ENCODE measurements around the gene ISG15.
A peak's percentile ranks its signal among the peaks of the same experiment; 100 is the strongest.

The ISG15 gene

GRCh38 chr1:1013105-1013921, at the start of gene ISG15:
Gene ISG15 (plus strand): TSS chr1:1013497. CDS start chr1:1013574, 77 bp downstream.
- Histone ChIP-seq H3K36me3 (ENCODE audit: control insufficient read depth in 2 of 2, insufficient read depth in 2 of 2, low read length in 2 of 2) (no peaks in the 10 kb centered on the region), H3K9ac (ENCODE audit: low read depth in 1 of 2, low read length in 2 of 2) (peak within 1 kb of the TSS; percentile 74 to 92), H3K4me3 (ENCODE audit: low read length in 2 of 2) (peak within 1 kb of the TSS; percentile 88 to 90), H3K27me3 (ENCODE audit: control insufficient read depth in 2 of 2, insufficient read depth in 2 of 2, low read length in 2 of 2) (no peaks in the 10 kb centered on the region), H3K9me3 (ENCODE audit: control insufficient read depth in 2 of 2, low read length in 2 of 2) (no peaks in the 10 kb centered on the region), H3K27ac (ENCODE audit: low read depth in 2 of 2, low read length in 2 of 2) (peak within 1 kb of the TSS; percentile 83 to 94), H3K4me1 (ENCODE audit: control insufficient read depth in 2 of 2, insufficient read depth in 2 of 2, low read length in 2 of 2) (peaks cover 12 to 14% of the 10 kb centered on the region in 2 donors)

- peaks cover 4 to 10% of the 10 kb centered on the region in 2 donors for H3K27me3 ChIP-seq (ENCODE audit: control insufficient read depth in 2 of 2, insufficient read depth in 2 of 2, low read length in 2 of 2)
- no peak overlapping the region for H3K9ac ChIP-seq (ENCODE audit: low read depth in 1 of 2, low read length in 2 of 2)
- H3K27ac ChIP-seq (ENCODE audit: low read depth in 2 of 2, low read length in 2 of 2): no peak overlapping the region
- peaks cover 9 to 16% of the 10 kb centered on the region in 2 donors for H3K4me1 ChIP-seq (ENCODE audit: control insufficient read depth in 2 of 2, insufficient read depth in 2 of 2, low read length in 2 of 2)
- H3K4me3 ChIP-seq (ENCODE audit: low read length in 2 of 2): no peak overlapping the region
- no peaks in the 10 kb centered on the region for H3K9me3 ChIP-seq (ENCODE audit: control insufficient read depth in 2 of 2, low read length in 2 of 2)
- H3K36me3 ChIP-seq (ENCODE audit: control insufficient read depth in 2 of 2, insufficient read depth in 2 of 2, low read length in 2 of 2): no peaks in the 10 kb centered on the region
Measured at GRCh38 chr1:963746-964525, 49.4 kb upstream of the ISG15 start.

- Histone ChIP-seq H3K27me3 (ENCODE audit: control insufficient read depth in 2 of 2, insufficient read depth in 2 of 2, low read length in 2 of 2) (peaks cover 4 to 18% of the 10 kb centered on the region in 2 donors), H3K36me3 (ENCODE audit: control insufficient read depth in 2 of 2, insufficient read depth in 2 of 2, low read length in 2 of 2) (no peaks in the 10 kb centered on the region), H3K4me3 (ENCODE audit: low read length in 2 of 2) (no peak overlapping the region), H3K9ac (ENCODE audit: low read depth in 1 of 2, low read length in 2 of 2) (no peak overlapping the region), H3K9me3 (ENCODE audit: control insufficient read depth in 2 of 2, low read length in 2 of 2) (no peaks in the 10 kb centered on the region), H3K27ac (ENCODE audit: low read depth in 2 of 2, low read length in 2 of 2) (no peak overlapping the region), H3K4me1 (ENCODE audit: control insufficient read depth in 2 of 2, insufficient read depth in 2 of 2, low read length in 2 of 2) (peaks cover 6 to 14% of the 10 kb centered on the region in 2 donors)
Measured at GRCh38 chr1:964691-965525, 48.4 kb upstream of the ISG15 start.

DNA sequence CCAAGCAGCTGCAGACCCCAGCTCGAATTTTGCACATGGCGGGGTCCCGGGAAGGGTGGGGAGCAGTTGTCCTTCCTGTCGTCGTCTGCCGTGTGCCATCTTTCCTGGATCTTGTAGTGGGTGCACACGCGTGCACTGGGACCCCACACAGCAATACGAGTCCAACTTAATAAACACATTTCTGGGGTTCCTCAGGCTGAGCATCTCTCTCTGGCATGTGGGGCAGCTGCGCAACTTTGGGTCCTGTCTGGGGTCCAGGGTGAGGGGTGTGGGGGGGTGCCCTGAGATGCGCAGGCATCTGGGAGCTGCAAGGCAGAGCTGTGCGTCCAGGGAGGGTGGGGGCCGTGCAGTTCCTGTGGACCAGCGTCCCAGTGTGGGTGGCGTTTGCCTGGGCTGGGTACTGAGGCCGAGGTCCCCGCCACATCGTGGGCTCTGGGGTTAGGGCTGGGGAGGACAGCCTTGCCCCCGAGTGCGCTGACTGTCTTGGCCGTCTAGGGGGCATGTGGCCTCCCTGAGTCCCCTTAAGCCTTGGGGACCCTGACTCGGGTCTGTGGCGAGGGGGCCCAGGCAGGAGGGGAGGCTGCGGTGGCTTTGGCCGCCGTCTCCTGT, 47.7 kb upstream of the ISG15 start:
- Histone ChIP-seq H3K36me3 (ENCODE audit: control insufficient read depth in 2 of 2, insufficient read depth in 2 of 2, low read length in 2 of 2) (no peaks in the 10 kb centered on the region), H3K4me3 (ENCODE audit: low read length in 2 of 2) (peak overlapping the region in 1 of 2 donors; percentile 78), H3K9ac (ENCODE audit: low read depth in 1 of 2, low read length in 2 of 2) (peak overlapping the region in 1 of 2 donors; percentile 66), H3K9me3 (ENCODE audit: control insufficient read depth in 2 of 2, low read length in 2 of 2) (no peaks in the 10 kb centered on the region), H3K4me1 (ENCODE audit: control insufficient read depth in 2 of 2, insufficient read depth in 2 of 2, low read length in 2 of 2) (peaks cover 6 to 14% of the 10 kb centered on the region in 2 donors), H3K27me3 (ENCODE audit: control insufficient read depth in 2 of 2, insufficient read depth in 2 of 2, low read length in 2 of 2) (peaks cover 4 to 20% of the 10 kb centered on the region in 2 donors), H3K27ac (ENCODE audit: low read depth in 2 of 2, low read length in 2 of 2) (no peak overlapping the region)

DNA sequence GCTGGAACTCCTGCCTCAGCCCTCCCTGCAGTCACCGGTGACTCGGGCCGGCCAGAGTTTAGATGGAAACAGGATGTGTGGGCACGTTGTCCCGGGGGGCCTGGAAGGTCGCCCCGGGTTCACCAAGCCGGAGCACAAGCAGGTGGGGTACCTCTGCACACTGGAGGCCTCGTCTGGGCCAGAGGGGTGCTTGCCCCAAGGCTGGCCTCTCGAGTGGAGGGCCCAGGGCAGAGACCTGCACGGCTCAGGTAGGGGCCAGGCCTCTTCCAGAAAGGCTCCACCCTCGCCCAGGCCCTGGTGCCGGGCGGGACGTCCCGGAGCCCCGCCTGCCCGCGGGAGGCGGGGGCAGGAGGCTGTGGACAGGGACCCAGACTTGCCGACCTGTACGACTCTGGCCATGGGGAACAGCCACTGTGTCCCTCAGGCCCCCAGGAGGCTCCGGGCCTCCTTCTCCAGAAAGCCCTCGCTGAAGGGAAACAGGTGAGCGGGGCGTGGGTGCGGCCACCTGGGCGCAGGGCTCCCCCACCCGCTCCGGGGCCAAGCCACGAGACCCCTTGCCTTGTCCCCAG, 47.1 kb upstream of the ISG15 start, which contains the start of gene PLEKHN1:
PLEKHN1 (plus strand) TSS at position 348 of the 569 bp plus-strand sequence; CDS start at position 398, 50 bp downstream.
- Histone ChIP-seq H3K27me3 (ENCODE audit: control insufficient read depth in 2 of 2, insufficient read depth in 2 of 2, low read length in 2 of 2) (peaks cover 4 to 20% of the 10 kb centered on the region in 2 donors), H3K4me3 (ENCODE audit: low read length in 2 of 2) (peak within 1 kb of the TSS; percentile 73 to 78), H3K9ac (ENCODE audit: low read depth in 1 of 2, low read length in 2 of 2) (peak within 1 kb of the TSS; percentile 60 to 66), H3K27ac (ENCODE audit: low read depth in 2 of 2, low read length in 2 of 2) (peak within 1 kb of the TSS; percentile 63 to 67), H3K9me3 (ENCODE audit: control insufficient read depth in 2 of 2, low read length in 2 of 2) (no peaks in the 10 kb centered on the region), H3K36me3 (ENCODE audit: control insufficient read depth in 2 of 2, insufficient read depth in 2 of 2, low read length in 2 of 2) (no peaks in the 10 kb centered on the region), H3K4me1 (ENCODE audit: control insufficient read depth in 2 of 2, insufficient read depth in 2 of 2, low read length in 2 of 2) (peaks cover 6 to 12% of the 10 kb centered on the region in 2 donors)

- H3K27me3 ChIP-seq (ENCODE audit: control insufficient read depth in 2 of 2, insufficient read depth in 2 of 2, low read length in 2 of 2): peaks cover 8 to 20% of the 10 kb centered on the region in 2 donors
- peak overlapping the region; percentile 63 to 67 for H3K27ac ChIP-seq (ENCODE audit: low read depth in 2 of 2, low read length in 2 of 2)
Measured at GRCh38 chr1:966704-967300, 46.5 kb upstream of the ISG15 start.

GRCh38 chr1:967466-968343, 45.6 kb upstream of the ISG15 start:
- Histone ChIP-seq H3K9ac (ENCODE audit: low read depth in 1 of 2, low read length in 2 of 2) (no peak overlapping the region), H3K36me3 (ENCODE audit: control insufficient read depth in 2 of 2, insufficient read depth in 2 of 2, low read length in 2 of 2) (no peaks in the 10 kb centered on the region), H3K27ac (ENCODE audit: low read depth in 2 of 2, low read length in 2 of 2) (no peak overlapping the region), H3K4me3 (ENCODE audit: low read length in 2 of 2) (no peak overlapping the region), H3K9me3 (ENCODE audit: control insufficient read depth in 2 of 2, low read length in 2 of 2) (no peaks in the 10 kb centered on the region), H3K4me1 (ENCODE audit: control insufficient read depth in 2 of 2, insufficient read depth in 2 of 2, low read length in 2 of 2) (peaks cover 6 to 9% of the 10 kb centered on the region in 2 donors), H3K27me3 (ENCODE audit: control insufficient read depth in 2 of 2, insufficient read depth in 2 of 2, low read length in 2 of 2) (peaks cover 8 to 20% of the 10 kb centered on the region in 2 donors)

More at GRCh38 chr1:966704-967300, 46.5 kb upstream of the ISG15 start:
- H3K9ac ChIP-seq (ENCODE audit: low read depth in 1 of 2, low read length in 2 of 2): peak overlapping the region; percentile 60 to 66
- peaks cover 6 to 9% of the 10 kb centered on the region in 2 donors for H3K4me1 ChIP-seq (ENCODE audit: control insufficient read depth in 2 of 2, insufficient read depth in 2 of 2, low read length in 2 of 2)
- H3K36me3 ChIP-seq (ENCODE audit: control insufficient read depth in 2 of 2, insufficient read depth in 2 of 2, low read length in 2 of 2): no peaks in the 10 kb centered on the region
- peak overlapping the region; percentile 73 to 78 for H3K4me3 ChIP-seq (ENCODE audit: low read length in 2 of 2)
- H3K9me3 ChIP-seq (ENCODE audit: control insufficient read depth in 2 of 2, low read length in 2 of 2): no peaks in the 10 kb centered on the region

- Histone ChIP-seq H3K4me3 (ENCODE audit: low read length in 2 of 2) (no peak overlapping the region), H3K27me3 (ENCODE audit: control insufficient read depth in 2 of 2, insufficient read depth in 2 of 2, low read length in 2 of 2) (peaks cover 10 to 20% of the 10 kb centered on the region in 2 donors), H3K27ac (ENCODE audit: low read depth in 2 of 2, low read length in 2 of 2) (no peak overlapping the region), H3K9ac (ENCODE audit: low read depth in 1 of 2, low read length in 2 of 2) (no peak overlapping the region), H3K9me3 (ENCODE audit: control insufficient read depth in 2 of 2, low read length in 2 of 2) (no peaks in the 10 kb centered on the region), H3K4me1 (ENCODE audit: control insufficient read depth in 2 of 2, insufficient read depth in 2 of 2, low read length in 2 of 2) (peaks cover 6 to 9% of the 10 kb centered on the region in 2 donors), H3K36me3 (ENCODE audit: control insufficient read depth in 2 of 2, insufficient read depth in 2 of 2, low read length in 2 of 2) (no peaks in the 10 kb centered on the region)
Measured at GRCh38 chr1:969260-969855, 43.9 kb upstream of the ISG15 start.

Measured in mucosa of rectum (tissue), 2 donors.